Gastroesophageal sphincter (tissue), 4 donors: ENCODE results near the gene DISC1. TPM values are rescaled to one million over a fixed set of nuclear protein-coding genes. Genes with fewer than 3 reads are reported as not detected.

Experiments
- ATAC-seq: fragments of 150-250 bp; one replicate; pipeline ENCODE4 v1.9.1; 2016; ENCODE audit warnings: mild to moderate bottlenecking, moderate library complexity
- H3K27ac ChIP-seq, 4 donors: fragments of 200-600 bp; sonication (generic) in 3 of 4; 1 replicate in 3 of 4; 2 replicates in 1 of 4; pipeline ENCODE4 v1.5.1; 2016 to 2019
- H3K27me3 ChIP-seq: fragments of 200-600 bp; sonication (generic); one replicate; pipeline ENCODE4 v1.5.1; 2019
- H3K36me3 ChIP-seq, 2 donors: fragments of 200-600 bp; sonication (generic); one replicate each; pipeline ENCODE4 v1.5.1; 2019; ENCODE audit warnings: control low read depth in 1 of 2
- H3K4me1 ChIP-seq, 3 donors: fragments of 200-600 bp; sonication (generic); 1 replicate in 2 of 3; 2 replicates in 1 of 3; pipeline ENCODE4 v1.5.1; 2016 to 2019; ENCODE audit warnings: control low read depth in 2 of 3
- H3K4me3 ChIP-seq, 2 donors: fragments of 200-600 bp; sonication (generic); one replicate each; pipeline ENCODE4 v1.5.1; 2019; ENCODE audit warnings: mild to moderate bottlenecking in 1 of 2, moderate library complexity in 1 of 2
- H3K9me3 ChIP-seq, 3 donors: fragments of 200-600 bp; sonication (generic); one replicate each; pipeline ENCODE4 v1.5.1; 2017 to 2019; ENCODE audit warnings: control low read depth in 2 of 3
- EP300 ChIP-seq: sonication (generic); formaldehyde crosslinking; IDR thresholded peaks from one replicate; pipeline ENCODE4 v1.6.1; 2017; ENCODE audit warnings: antibody characterized with exemption, mild to moderate bottlenecking
- POLR2A ChIP-seq, 2 donors: fragments of 450-650 bp; IDR thresholded peaks; one replicate each; pipeline ENCODE4 v1.6.1; 2017; ENCODE audit warnings: antibody characterized with exemption in 2 of 2, mild to moderate bottlenecking in 2 of 2, moderate library complexity in 1 of 2
- POLR2AphosphoS5 ChIP-seq: sonication (generic); formaldehyde crosslinking; IDR thresholded peaks from one replicate; pipeline ENCODE4 v1.6.1; 2017; ENCODE audit warnings: antibody characterized with exemption
- WGBS, 2 donors: methylation state at CpG; one replicate each; pipeline ENCODE4 v1.1.5; 2018; ENCODE audit warnings: low coverage in 1 of 2; 5-methylcytosine and 5-hydroxymethylcytosine counted together
- total RNA-seq, 4 donors: library from RNA; depleted of rRNA; stranded (reverse); fragments of >200 nt; gene quantifications; one replicate each; pipeline ENCODE4 v1.1.0, GENCODE V29; 2016
- TF ChIP-seq, protein P1 (sequence below), 4 experiments: fragments of 200-600 bp in 2 of 4; fragments of 450-650 bp in 2 of 4; sonication (generic) in 1 of 4; IDR thresholded peaks; one replicate each; pipeline ENCODE4 v1.5.1; 2017 to 2019; ENCODE audit warnings: antibody characterized with exemption in 4 of 4, mild to moderate bottlenecking in 2 of 4, moderate library complexity in 2 of 4

DISC1 gene
- total RNA-seq, 4 donors from 2014 or later, result 4.4 to 9.8 (median 6.8) TPM

DNA sequence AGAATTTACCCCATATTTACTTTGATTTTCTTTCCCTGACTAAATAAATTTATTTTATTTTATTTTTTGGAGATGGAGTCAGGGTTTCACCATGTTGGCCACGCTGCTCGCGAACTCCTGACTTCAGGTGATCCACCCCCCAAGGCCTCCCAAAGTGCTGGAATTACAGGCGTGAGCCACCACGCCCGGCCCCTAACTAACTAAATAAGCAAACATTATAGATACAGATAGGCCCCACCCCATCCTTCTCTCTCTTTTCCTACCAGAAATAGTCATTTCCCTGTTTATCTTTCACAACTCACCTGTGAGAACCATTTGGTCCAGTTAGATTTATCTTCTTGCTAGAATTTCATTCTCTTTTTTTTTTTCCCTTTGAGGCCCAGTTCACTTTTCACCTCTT, 167.3 kb downstream of the DISC1 start:
- ATAC-seq, result no peak
- no peak overlapping the region for H3K4me3 ChIP-seq
- no peaks in the 10 kb centered on the region for H3K27me3 ChIP-seq
- H3K36me3 ChIP-seq, result no peaks in the 10 kb centered on the region
- no peaks in the 10 kb centered on the region for H3K9me3 ChIP-seq
- H3K4me1 ChIP-seq, result no peaks in the 10 kb centered on the region
- TF ChIP-seq POLR2A (IDR thresholded peaks at IDR 0.05), result no peak
- no peak for TF ChIP-seq POLR2AphosphoS5
- TF ChIP-seq, protein P1, sequence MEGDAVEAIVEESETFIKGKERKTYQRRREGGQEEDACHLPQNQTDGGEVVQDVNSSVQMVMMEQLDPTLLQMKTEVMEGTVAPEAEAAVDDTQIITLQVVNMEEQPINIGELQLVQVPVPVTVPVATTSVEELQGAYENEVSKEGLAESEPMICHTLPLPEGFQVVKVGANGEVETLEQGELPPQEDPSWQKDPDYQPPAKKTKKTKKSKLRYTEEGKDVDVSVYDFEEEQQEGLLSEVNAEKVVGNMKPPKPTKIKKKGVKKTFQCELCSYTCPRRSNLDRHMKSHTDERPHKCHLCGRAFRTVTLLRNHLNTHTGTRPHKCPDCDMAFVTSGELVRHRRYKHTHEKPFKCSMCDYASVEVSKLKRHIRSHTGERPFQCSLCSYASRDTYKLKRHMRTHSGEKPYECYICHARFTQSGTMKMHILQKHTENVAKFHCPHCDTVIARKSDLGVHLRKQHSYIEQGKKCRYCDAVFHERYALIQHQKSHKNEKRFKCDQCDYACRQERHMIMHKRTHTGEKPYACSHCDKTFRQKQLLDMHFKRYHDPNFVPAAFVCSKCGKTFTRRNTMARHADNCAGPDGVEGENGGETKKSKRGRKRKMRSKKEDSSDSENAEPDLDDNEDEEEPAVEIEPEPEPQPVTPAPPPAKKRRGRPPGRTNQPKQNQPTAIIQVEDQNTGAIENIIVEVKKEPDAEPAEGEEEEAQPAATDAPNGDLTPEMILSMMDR (IDR thresholded peaks at IDR 0.05), result no peak
- no peak for TF ChIP-seq EP300
- no peak overlapping the region for H3K27ac ChIP-seq
- 98 to 100% methylated on average over 6 of the region's 6 CpGs for WGBS, 2 donors

DNA sequence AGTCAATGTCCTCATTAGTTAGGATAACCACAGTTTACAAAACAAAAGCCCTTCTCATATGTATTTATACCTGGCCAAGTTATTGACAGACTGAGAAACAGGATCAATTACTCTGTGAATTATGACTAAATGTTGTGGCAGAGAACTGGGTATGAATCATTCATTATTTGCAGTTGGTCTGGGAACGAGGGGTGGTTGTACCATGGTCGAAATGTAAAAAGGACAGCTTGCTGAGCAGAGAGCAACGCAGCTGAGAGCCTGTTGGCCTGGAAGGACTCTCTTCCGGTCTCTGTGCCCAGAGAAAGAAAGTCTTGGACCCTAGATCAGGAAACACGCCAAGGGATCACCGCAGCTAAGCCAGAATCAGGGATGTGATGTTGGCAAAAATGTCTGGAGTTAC, 169.6 kb downstream of the DISC1 start:
- Histone ChIP-seq H3K36me3 (no peaks in the 10 kb centered on the region), H3K27ac (no peak overlapping the region), H3K4me3 (no peak overlapping the region), H3K27me3 (no peaks in the 10 kb centered on the region), H3K4me1 (no peaks in the 10 kb centered on the region), H3K9me3 (no peaks in the 10 kb centered on the region)
- no peak for ATAC-seq
- TF ChIP-seq POLR2A (IDR thresholded peaks at IDR 0.05) (no peak), EP300 (no peak), POLR2AphosphoS5 (no peak)
- TF ChIP-seq, protein P1 (IDR thresholded peaks at IDR 0.05), result no peak
- 53 to 80% methylated on average over 4 to 6 of the region's 6 CpGs for WGBS, 2 donors

DNA sequence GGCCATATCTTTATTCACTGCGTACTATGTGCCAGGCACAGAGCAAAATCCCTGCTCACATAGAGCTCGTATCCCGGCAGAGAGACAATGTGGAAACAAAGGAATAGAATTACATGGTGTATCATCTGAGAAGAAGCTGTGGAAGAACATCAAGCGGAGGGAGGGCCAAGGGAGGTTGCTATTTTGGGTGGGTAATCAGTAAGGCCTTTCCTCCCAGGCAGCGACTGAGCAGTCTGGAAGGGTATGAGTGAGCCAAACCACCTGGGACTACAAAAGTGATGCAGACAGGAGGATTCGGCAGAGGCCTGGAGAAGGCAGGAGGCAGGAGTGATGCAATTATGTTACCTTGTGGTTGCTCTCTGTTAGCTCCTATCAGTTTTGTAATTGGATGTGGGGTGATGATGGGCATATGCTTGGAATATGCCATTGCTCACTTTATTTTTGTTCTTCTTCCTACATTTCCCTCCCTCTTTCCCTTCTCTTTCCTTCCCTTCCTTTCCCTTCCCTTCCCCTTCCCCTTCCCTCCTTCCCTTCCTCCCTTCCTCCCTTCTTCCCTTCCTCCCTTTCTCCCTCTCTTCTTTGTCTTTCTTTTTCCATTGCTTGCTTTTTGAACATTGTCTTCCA, 172.9 kb downstream of the DISC1 start:
- no peak for ATAC-seq
- H3K27ac ChIP-seq, result no peak overlapping the region
- no peak overlapping the region for H3K4me3 ChIP-seq
- TF ChIP-seq EP300, result no peak
- TF ChIP-seq, protein P1 (IDR thresholded peaks at IDR 0.05), result no peak
- TF ChIP-seq POLR2AphosphoS5, result no peak
- H3K36me3 ChIP-seq, result no peaks in the 10 kb centered on the region
- WGBS, 2 donors, result 70 to 73% methylated on average over 3 to 5 of the region's 6 CpGs
- H3K9me3 ChIP-seq, result no peaks in the 10 kb centered on the region
- H3K4me1 ChIP-seq, result no peaks in the 10 kb centered on the region
- no peaks in the 10 kb centered on the region for H3K27me3 ChIP-seq

DNA sequence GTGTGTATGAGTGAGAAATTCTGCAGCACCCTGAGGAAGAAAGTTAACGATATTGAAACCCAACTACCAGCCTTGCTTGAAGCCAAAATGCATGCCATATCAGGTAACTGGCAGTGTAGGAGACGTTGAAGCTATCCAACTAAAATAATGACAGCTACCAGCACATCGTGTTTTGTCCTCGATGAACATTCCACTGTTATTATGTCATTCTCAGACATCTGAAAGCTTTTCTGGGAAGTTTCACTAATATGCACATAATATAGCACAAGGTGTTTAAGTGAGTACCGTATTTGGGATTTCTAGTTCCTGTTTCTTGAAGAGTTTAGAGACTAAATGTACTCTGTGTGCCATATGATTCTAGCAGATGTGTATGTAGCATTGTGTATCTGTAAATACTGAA, 173.5 kb downstream of the DISC1 start:
- no peaks in the 10 kb centered on the region for H3K9me3 ChIP-seq
- no peaks in the 10 kb centered on the region for H3K36me3 ChIP-seq
- no peak for TF ChIP-seq POLR2A (IDR thresholded peaks at IDR 0.05)
- no peak for TF ChIP-seq EP300
- TF ChIP-seq POLR2AphosphoS5, result no peak
- TF ChIP-seq, protein P1 (IDR thresholded peaks at IDR 0.05), result no peak
- H3K4me1 ChIP-seq, result no peaks in the 10 kb centered on the region
- H3K27ac ChIP-seq, result no peak overlapping the region
- no peak for ATAC-seq
- H3K4me3 ChIP-seq, result no peak overlapping the region
- 37 to 73% methylated on average over 3 to 5 of the region's 5 CpGs for WGBS, 2 donors
- no peaks in the 10 kb centered on the region for H3K27me3 ChIP-seq

DNA sequence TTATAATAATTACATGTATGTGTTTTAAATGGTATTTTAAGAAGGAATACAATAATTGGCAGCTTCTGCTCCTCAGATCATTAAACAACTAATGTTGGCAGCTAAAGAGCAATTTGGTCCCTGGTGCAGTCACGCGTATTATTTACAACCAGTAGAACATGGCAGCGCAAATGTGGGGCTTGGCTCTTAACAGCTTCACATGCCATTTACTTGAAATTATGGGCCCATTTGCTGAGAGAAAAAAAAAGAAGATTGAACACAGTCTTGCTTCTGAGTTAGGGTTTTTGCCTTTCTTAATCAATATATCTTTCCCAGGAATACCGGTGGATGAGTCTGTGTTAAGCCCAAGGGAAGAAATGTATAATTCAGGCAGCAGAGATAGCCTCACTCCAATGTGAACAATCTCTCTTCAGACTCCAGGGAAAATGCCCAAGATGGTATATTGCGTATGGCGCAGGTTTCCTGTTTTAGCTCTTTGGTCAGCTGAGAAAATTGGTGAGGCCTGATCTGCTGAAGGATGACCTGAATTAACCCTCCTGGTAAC, 174.5 kb downstream of the DISC1 start:
- TF ChIP-seq, protein P1 (IDR thresholded peaks at IDR 0.05), result no peak
- no peak for TF ChIP-seq EP300
- TF ChIP-seq POLR2AphosphoS5, result no peak
- no peak for TF ChIP-seq POLR2A (IDR thresholded peaks at IDR 0.05)
- Histone ChIP-seq H3K9me3 (no peaks in the 10 kb centered on the region), H3K36me3 (no peaks in the 10 kb centered on the region), H3K4me1 (no peaks in the 10 kb centered on the region), H3K27ac (no peak overlapping the region), H3K27me3 (no peaks in the 10 kb centered on the region), H3K4me3 (no peak overlapping the region)
- 97 to 100% methylated on average over 6 of the region's 6 CpGs for WGBS, 2 donors
- ATAC-seq, result no peak
